IMR-90 (cell line): ENCODE measurements around the gene IGSF9B. TPM values are rescaled to one million over a fixed set of nuclear protein-coding genes. Genes with fewer than 3 reads are reported as not detected.

Experiments
- ATAC-seq: fragments of 200-7000 bp; cut with Tn5 transposase; 2 replicates; pipeline ENCODE4 v1.9.1; 2020; ENCODE audit warnings: low read depth, mild to moderate bottlenecking, moderate library complexity
- BruUV-seq: library from RNA; stranded (reverse); fragments of 400-500 nt; replicated peaks from 2 replicates; lab custom pipeline; 2021; lab: Mats Ljungman, UMichigan
- CTCF ChIA-PET: fragments of 300-600 bp; formaldehyde crosslinking; extraction: SDS; loops from one replicate; lab custom pipeline; 2021; ENCODE audit warnings: antibody characterized with exemption; lab: Yijun Ruan, JAX
- POLR2A ChIA-PET: fragments of 300-600 bp; sonication (Branson Sonifier 250); formaldehyde crosslinking; loops from one replicate; lab custom pipeline; 2022; ENCODE audit warnings: antibody characterized with exemption; ENCODE audit not compliant: unreplicated experiment; lab: Charles Lee
- DNase-seq: peaks from one replicate; pipeline ENCODE4 v3.0.0; 2013
- H2AFZ ChIP-seq: replicated peaks from 2 replicates; pipeline ENCODE3; 2013; ENCODE audit warnings: low read length, mild to moderate bottlenecking; ENCODE audit not compliant: poor library complexity
- H2AK5ac ChIP-seq: 2 replicates; pipeline ENCODE4 v1.6.1; 2013; ENCODE audit warnings: low read depth, low read length, inconsistent platforms
- H2AK9ac ChIP-seq: replicated peaks from 2 replicates; pipeline ENCODE3; 2013; ENCODE audit warnings: mild to moderate bottlenecking, low read depth, low read length, moderate library complexity; ENCODE audit not compliant: poor library complexity
- H2BK120ac ChIP-seq: 2 replicates; pipeline ENCODE4 v1.6.1; 2013; ENCODE audit warnings: low read depth, low read length, inconsistent platforms
- H2BK15ac ChIP-seq: 3 replicates; pipeline ENCODE4 v1.6.1; 2013; ENCODE audit warnings: low read depth, low read length, inconsistent platforms
- H2BK20ac ChIP-seq: 2 replicates; pipeline ENCODE4 v1.6.1; 2013; ENCODE audit warnings: low read depth, mild to moderate bottlenecking, inconsistent platforms, low read length, moderate library complexity
- H2BK5ac ChIP-seq: 2 replicates; pipeline ENCODE4 v1.6.1; 2013; ENCODE audit warnings: mild to moderate bottlenecking, low read depth, low read length, inconsistent platforms; ENCODE audit not compliant: poor library complexity, severe bottlenecking
- H3K14ac ChIP-seq: replicated peaks from 2 replicates; pipeline ENCODE4 v1.6.1; 2013; ENCODE audit warnings: low read depth, low read length, inconsistent platforms
- H3K18ac ChIP-seq: 2 replicates; pipeline ENCODE4 v1.6.1; 2013; ENCODE audit warnings: low read depth, low read length, control low read depth
- H3K23ac ChIP-seq: 2 replicates; pipeline ENCODE4 v1.6.1; 2013; ENCODE audit warnings: low read depth, low read length, inconsistent platforms
- H3K27ac ChIP-seq: 2 replicates; pipeline ENCODE4 v1.5.1; 2013; ENCODE audit warnings: mild to moderate bottlenecking, control low read depth, low read length; ENCODE audit not compliant: insufficient read depth
- H3K27me3 ChIP-seq: 2 replicates; pipeline ENCODE4 v1.6.1; 2013; ENCODE audit warnings: low read length; ENCODE audit not compliant: control insufficient read depth, insufficient read depth
- H3K36me3 ChIP-seq: 2 replicates; pipeline ENCODE4 v1.6.1; 2013; ENCODE audit warnings: low read length, mixed read lengths; ENCODE audit not compliant: control insufficient read depth, insufficient read depth
- H3K4ac ChIP-seq: 2 replicates; pipeline ENCODE4 v1.6.1; 2013; ENCODE audit warnings: low read depth, low read length, inconsistent platforms
- H3K4me1 ChIP-seq: 2 replicates; pipeline ENCODE4 v1.6.1; 2013; ENCODE audit warnings: low read length, mixed read lengths; ENCODE audit not compliant: control insufficient read depth, insufficient read depth
- H3K4me2 ChIP-seq: 2 replicates; pipeline ENCODE4 v1.6.1; 2013; ENCODE audit warnings: low read depth, mild to moderate bottlenecking, control low read depth, low read length, moderate library complexity
- H3K4me3 ChIP-seq: 2 replicates; pipeline ENCODE4 v1.5.1; 2013; ENCODE audit warnings: low read depth, mild to moderate bottlenecking, control low read depth, low read length, moderate library complexity; ENCODE audit not compliant: insufficient read depth
- H3K56ac ChIP-seq: 2 replicates; pipeline ENCODE4 v1.6.1; 2013; ENCODE audit warnings: low read length, inconsistent platforms; ENCODE audit not compliant: insufficient read depth; ENCODE audit errors: extremely low read depth
- H3K79me1 ChIP-seq, 2 experiments: 2 replicates each; pipeline ENCODE4 v1.6.1; 2013; ENCODE audit warnings: low read length in 2 of 2, inconsistent platforms in 1 of 2, low read depth in 1 of 2
- H3K9ac ChIP-seq: 2 replicates; pipeline ENCODE4 v1.6.1; 2013; ENCODE audit warnings: low read depth, low read length, control low read depth
- H3K9me1 ChIP-seq: 2 replicates; pipeline ENCODE4 v1.6.1; 2013; ENCODE audit warnings: low read length, inconsistent platforms; ENCODE audit not compliant: insufficient read depth
- H3K9me3 ChIP-seq: 2 replicates; pipeline ENCODE4 v1.6.1; 2013; ENCODE audit warnings: low read length; ENCODE audit not compliant: control insufficient read depth, insufficient read depth
- H4K20me1 ChIP-seq: 2 replicates; pipeline ENCODE4 v1.6.1; 2013; ENCODE audit warnings: low read length, inconsistent platforms; ENCODE audit not compliant: insufficient read depth
- H4K5ac ChIP-seq: 2 replicates; pipeline ENCODE4 v1.6.1; 2013; ENCODE audit warnings: mild to moderate bottlenecking, low read depth, low read length, control low read depth
- H4K8ac ChIP-seq, 2 experiments: 2 replicates each; pipeline ENCODE4 v1.6.1; 2013; ENCODE audit warnings: low read depth in 2 of 2, low read length in 2 of 2, control low read depth in 1 of 2, inconsistent platforms in 1 of 2
- H4K91ac ChIP-seq: 2 replicates; pipeline ENCODE4 v1.6.1; 2013; ENCODE audit warnings: low read depth, low read length, inconsistent platforms; ENCODE audit not compliant: insufficient read depth
- BHLHE40 ChIP-seq: fragments of 150-350 bp; IDR thresholded peaks from 2 replicates; pipeline ENCODE4 v1.6.1; 2016; ENCODE audit warnings: mild to moderate bottlenecking, low read depth, low read length
- CEBPB ChIP-seq: IDR thresholded peaks from 2 replicates; pipeline ENCODE4 v1.6.1; 2012; ENCODE audit warnings: low read depth, low read length, improper control_type of control experiment
- CHD1 ChIP-seq: IDR thresholded peaks from 2 replicates; pipeline ENCODE4 v1.6.1; 2012; ENCODE audit warnings: low read depth, low read length, improper control_type of control experiment
- FOS ChIP-seq: fragments of 150-350 bp; IDR thresholded peaks from 2 replicates; pipeline ENCODE4 v1.6.1; 2016; ENCODE audit warnings: low read depth, low read length
- MAFK ChIP-seq: IDR thresholded peaks from 2 replicates; pipeline ENCODE4 v1.6.1; 2012; ENCODE audit warnings: low read depth, low read length, improper control_type of control experiment
- MAZ ChIP-seq: IDR thresholded peaks from 2 replicates; pipeline ENCODE4 v1.6.1; 2012; ENCODE audit warnings: low read depth, mild to moderate bottlenecking, low read length, improper control_type of control experiment, moderate library complexity, borderline replicate concordance
- MXI1 ChIP-seq: IDR thresholded peaks from 2 replicates; pipeline ENCODE4 v1.6.1; 2012; ENCODE audit warnings: low read depth, mild to moderate bottlenecking, low read length, moderate library complexity, borderline replicate concordance
- NFE2L2 ChIP-seq: fragments of 150-350 bp; IDR thresholded peaks from 2 replicates; pipeline ENCODE4 v1.6.1; 2016; ENCODE audit warnings: low read depth, mild to moderate bottlenecking, low read length
- POLR2A ChIP-seq: IDR thresholded peaks from 2 replicates; pipeline ENCODE4 v1.6.1; 2012; ENCODE audit warnings: mild to moderate bottlenecking, low read depth, low read length
- RAD21 ChIP-seq: IDR thresholded peaks from 2 replicates; pipeline ENCODE4 v1.6.1; 2012; ENCODE audit warnings: low read length, improper control_type of control experiment
- RCOR1 ChIP-seq: IDR thresholded peaks from 2 replicates; pipeline ENCODE4 v1.6.1; 2012; ENCODE audit warnings: mild to moderate bottlenecking, low read length, improper control_type of control experiment; ENCODE audit not compliant: insufficient replicate concordance
- RFX5 ChIP-seq: IDR thresholded peaks from 2 replicates; pipeline ENCODE4 v1.8.0; 2012; ENCODE audit warnings: low read depth, mild to moderate bottlenecking, low read length, moderate library complexity
- SMC3 ChIP-seq: fragments of 150-350 bp; IDR thresholded peaks from 2 replicates; pipeline ENCODE4 v1.6.1; 2016; ENCODE audit warnings: low read depth, mild to moderate bottlenecking, antibody characterized with exemption, low read length, moderate library complexity
- WGBS, 2 experiments: methylation state at CpG; one replicate each; pipeline versions ENCODE4 v1.1.5 to v1.1.7; 2013; ENCODE audit warnings: missing lambda C conversion rate in 2 of 2; ENCODE audit not compliant: insufficient read length in 1 of 2; ENCODE audit errors: extremely low coverage in 2 of 2; 5-methylcytosine and 5-hydroxymethylcytosine counted together
- dilution Hi-C: fragments of 300-500 bp; cut with HindIII; formaldehyde crosslinking; loops from one replicate; pipeline ENCODE4 v1.14.3; 2018; ENCODE audit warnings: low sequenced_read_pairs; ENCODE audit not compliant: unreplicated experiment
- in situ Hi-C: fragments of 300-500 bp; cut with MboI; formaldehyde crosslinking; loops from 3 replicates; pipeline ENCODE4 v1.14.3; 2019; ENCODE audit warnings: low sequenced_read_pairs, inconsistent platforms, mixed read lengths
- intact Hi-C: fragments of 100-400 bp; cut with micrococcal nuclease; formaldehyde crosslinking; loops from 2 replicates; pipeline ENCODE4 v1.10.0; 2022
- polyA plus RNA-seq, 3 experiments: library from polyadenylated mRNA; depleted of rRNA; stranded (reverse); fragments of >200 nt; gene quantifications; 2 replicates each; pipeline ENCODE4 v1.2.3, GENCODE V29; 2012; ENCODE audit warnings: low replicate concordance in 1 of 3
- total RNA-seq: library from RNA; depleted of rRNA; stranded (reverse); fragments of >200 nt; gene quantifications from 2 replicates; pipeline ENCODE4 v1.2.3, GENCODE V29; 2012
- TF ChIP-seq, protein P1 (sequence below): conservative IDR thresholded peaks from 2 replicates; pipeline ENCODE4 v1.5.1; 2012; ENCODE audit warnings: mild to moderate bottlenecking, low read depth, low read length, improper control_type of control experiment
- TF ChIP-seq, protein P2 (sequence below): fragments of 150-350 bp; IDR thresholded peaks from 2 replicates; pipeline ENCODE4 v1.6.1; 2017; ENCODE audit warnings: mild to moderate bottlenecking, antibody characterized with exemption, low read length, low read depth
- TF ChIP-seq, protein P3 (sequence below): fragments of 150-350 bp; IDR thresholded peaks from 2 replicates; pipeline ENCODE4 v1.6.1; 2016; ENCODE audit warnings: low read depth, mild to moderate bottlenecking, low read length, moderate library complexity, borderline replicate concordance

Gene IGSF9B
- total and polyA plus RNA-seq, 2 of the 4 experiments (the other 2 are of a cell fraction) = under 0.01 to 0.10 TPM

GRCh38 chr11:133996671-133997070, 39.9 kb upstream of the IGSF9B start:
- H3K27ac ChIP-seq = no peak overlapping the region
- no peak overlapping the region for H3K23ac ChIP-seq
- H4K5ac ChIP-seq = no peak overlapping the region
- H2BK5ac ChIP-seq = no peak overlapping the region
- WGBS, 2 experiments = 43% methylated on average over 3 of the region's 10 CpGs; no CpG with 5 or more reads in 1 of the 2 experiments
- no peak overlapping the region for H3K14ac ChIP-seq
- no peak overlapping the region for H3K4ac ChIP-seq
- intact Hi-C loops (no loop called here), dilution Hi-C loops (no loop called here), in situ Hi-C loops (no loop called here)
- H2AK5ac ChIP-seq = no peak overlapping the region
- H2BK120ac ChIP-seq = no peak overlapping the region
- H4K8ac ChIP-seq = no peak overlapping the region
- no peaks in the 10 kb centered on the region; the same call in 1 of the 2 replicates for H3K27me3 ChIP-seq
- CTCF ChIA-PET = no interaction called here
- no peak overlapping the region for H4K91ac ChIP-seq
- ATAC-seq (no peak), DNase-seq (no peak)
- no peaks in the 10 kb centered on the region for H4K20me1 ChIP-seq
- H2AK9ac ChIP-seq = no peak overlapping the region
- no peaks in the 10 kb centered on the region for H3K4me1 ChIP-seq
- BruUV-seq = no TSS peak
- no peak overlapping the region for H3K4me3 ChIP-seq
- no peak overlapping the region for H3K18ac ChIP-seq
- no peaks in the 10 kb centered on the region for H3K79me1 ChIP-seq
- H3K9me1 ChIP-seq = no peaks in the 10 kb centered on the region
- H2BK15ac ChIP-seq = no peak overlapping the region
- H3K9me3 ChIP-seq = 0 out of 2 replicates have a peak, but pooled peaks cover 2% of the 10 kb centered on the region
- H2AFZ ChIP-seq = no peak overlapping the region
- H2BK20ac ChIP-seq = no peak overlapping the region
- no peaks in the 10 kb centered on the region for H3K36me3 ChIP-seq
- POLR2A ChIA-PET = no interaction called here
- H3K4me2 ChIP-seq = no peak overlapping the region
- TF ChIP-seq CEBPB = no peak
- no peak for TF ChIP-seq MAZ
- TF ChIP-seq MAFK = no peak
- no peak for TF ChIP-seq BHLHE40
- TF ChIP-seq RFX5 = no peak
- no peak for TF ChIP-seq POLR2A
- no peak for TF ChIP-seq RAD21
- TF ChIP-seq, protein P1, sequence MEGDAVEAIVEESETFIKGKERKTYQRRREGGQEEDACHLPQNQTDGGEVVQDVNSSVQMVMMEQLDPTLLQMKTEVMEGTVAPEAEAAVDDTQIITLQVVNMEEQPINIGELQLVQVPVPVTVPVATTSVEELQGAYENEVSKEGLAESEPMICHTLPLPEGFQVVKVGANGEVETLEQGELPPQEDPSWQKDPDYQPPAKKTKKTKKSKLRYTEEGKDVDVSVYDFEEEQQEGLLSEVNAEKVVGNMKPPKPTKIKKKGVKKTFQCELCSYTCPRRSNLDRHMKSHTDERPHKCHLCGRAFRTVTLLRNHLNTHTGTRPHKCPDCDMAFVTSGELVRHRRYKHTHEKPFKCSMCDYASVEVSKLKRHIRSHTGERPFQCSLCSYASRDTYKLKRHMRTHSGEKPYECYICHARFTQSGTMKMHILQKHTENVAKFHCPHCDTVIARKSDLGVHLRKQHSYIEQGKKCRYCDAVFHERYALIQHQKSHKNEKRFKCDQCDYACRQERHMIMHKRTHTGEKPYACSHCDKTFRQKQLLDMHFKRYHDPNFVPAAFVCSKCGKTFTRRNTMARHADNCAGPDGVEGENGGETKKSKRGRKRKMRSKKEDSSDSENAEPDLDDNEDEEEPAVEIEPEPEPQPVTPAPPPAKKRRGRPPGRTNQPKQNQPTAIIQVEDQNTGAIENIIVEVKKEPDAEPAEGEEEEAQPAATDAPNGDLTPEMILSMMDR = no peak
- TF ChIP-seq MXI1 = no peak
- no peak for TF ChIP-seq CHD1
- TF ChIP-seq NFE2L2 = no peak
- TF ChIP-seq FOS = no peak
- TF ChIP-seq, protein P2, sequence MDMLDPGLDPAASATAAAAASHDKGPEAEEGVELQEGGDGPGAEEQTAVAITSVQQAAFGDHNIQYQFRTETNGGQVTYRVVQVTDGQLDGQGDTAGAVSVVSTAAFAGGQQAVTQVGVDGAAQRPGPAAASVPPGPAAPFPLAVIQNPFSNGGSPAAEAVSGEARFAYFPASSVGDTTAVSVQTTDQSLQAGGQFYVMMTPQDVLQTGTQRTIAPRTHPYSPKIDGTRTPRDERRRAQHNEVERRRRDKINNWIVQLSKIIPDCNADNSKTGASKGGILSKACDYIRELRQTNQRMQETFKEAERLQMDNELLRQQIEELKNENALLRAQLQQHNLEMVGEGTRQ = no peak
- TF ChIP-seq RCOR1 = no peak
- no peak for TF ChIP-seq SMC3
- TF ChIP-seq, protein P3, sequence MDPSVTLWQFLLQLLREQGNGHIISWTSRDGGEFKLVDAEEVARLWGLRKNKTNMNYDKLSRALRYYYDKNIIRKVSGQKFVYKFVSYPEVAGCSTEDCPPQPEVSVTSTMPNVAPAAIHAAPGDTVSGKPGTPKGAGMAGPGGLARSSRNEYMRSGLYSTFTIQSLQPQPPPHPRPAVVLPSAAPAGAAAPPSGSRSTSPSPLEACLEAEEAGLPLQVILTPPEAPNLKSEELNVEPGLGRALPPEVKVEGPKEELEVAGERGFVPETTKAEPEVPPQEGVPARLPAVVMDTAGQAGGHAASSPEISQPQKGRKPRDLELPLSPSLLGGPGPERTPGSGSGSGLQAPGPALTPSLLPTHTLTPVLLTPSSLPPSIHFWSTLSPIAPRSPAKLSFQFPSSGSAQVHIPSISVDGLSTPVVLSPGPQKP = no peak
- H3K56ac ChIP-seq = no peak overlapping the region
- no peak overlapping the region for H3K9ac ChIP-seq
